Epidermal melanocyte (primary cell): ENCODE data around the gene DNAH11.
A peak's percentile ranks its signal among the peaks of the same experiment; 100 is the strongest.
"Not testable (repeated sequence)": the region's sequence is repeated elsewhere in the genome, so short reads cannot be mapped to it uniquely, and the experiment has no call there.

Experiments used
- DNase-seq: peaks from one replicate; pipeline ENCODE4 v3.0.0; 2011; ENCODE audit warnings: low spot score; ENCODE audit not compliant: insufficient read length

DNAH11 gene

DNA sequence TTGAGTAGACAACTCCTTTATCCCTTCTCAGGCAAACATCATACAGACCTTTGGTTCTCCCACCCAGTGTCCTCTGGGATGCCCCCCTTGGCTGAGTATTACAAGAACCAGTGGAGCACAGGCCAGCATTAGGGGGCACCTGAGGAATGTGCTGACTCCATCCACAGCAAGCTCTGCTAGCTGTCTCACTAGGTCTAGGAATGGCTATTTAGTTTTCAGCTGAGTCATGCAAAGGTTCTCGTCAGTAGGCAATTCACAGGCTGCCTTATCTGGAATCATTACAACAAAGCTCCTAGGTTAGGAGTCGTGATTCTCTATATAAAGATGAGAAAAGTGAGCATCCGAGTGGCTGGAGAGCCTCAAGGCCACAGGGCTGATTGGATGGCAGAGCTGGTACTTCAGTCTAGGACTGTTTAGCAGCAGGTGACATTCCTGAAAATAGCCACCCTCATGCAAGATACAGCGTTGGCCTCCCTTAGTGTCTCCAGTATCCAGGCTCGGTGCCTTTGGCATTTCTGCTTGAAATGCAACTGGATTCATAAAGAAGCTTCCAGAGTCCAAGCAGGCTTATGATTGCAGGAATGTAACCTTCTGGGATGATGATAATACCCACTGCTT, 327.1 kb downstream of the DNAH11 start:
- no peak for DNase-seq

DNA sequence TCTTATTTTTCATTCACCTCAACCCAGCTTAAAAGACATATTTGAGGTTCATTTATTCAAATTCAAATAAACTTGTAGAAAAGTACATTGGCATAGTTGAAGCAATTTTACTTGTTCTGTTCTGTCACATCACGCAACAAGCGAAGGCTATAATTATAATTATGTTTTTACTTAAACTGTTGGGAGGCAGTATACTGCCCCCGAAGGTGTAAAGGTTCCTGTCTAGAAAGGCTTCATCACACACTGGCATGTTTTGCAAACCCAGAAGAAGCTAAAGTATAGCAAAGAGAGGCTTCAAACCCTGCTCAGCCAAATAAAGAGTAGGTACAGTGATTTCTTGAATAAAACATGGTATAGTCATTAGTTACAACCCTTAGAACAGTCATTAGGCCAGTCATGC, 340.2 kb downstream of the DNAH11 start:
- DNase-seq = no peak

DNA sequence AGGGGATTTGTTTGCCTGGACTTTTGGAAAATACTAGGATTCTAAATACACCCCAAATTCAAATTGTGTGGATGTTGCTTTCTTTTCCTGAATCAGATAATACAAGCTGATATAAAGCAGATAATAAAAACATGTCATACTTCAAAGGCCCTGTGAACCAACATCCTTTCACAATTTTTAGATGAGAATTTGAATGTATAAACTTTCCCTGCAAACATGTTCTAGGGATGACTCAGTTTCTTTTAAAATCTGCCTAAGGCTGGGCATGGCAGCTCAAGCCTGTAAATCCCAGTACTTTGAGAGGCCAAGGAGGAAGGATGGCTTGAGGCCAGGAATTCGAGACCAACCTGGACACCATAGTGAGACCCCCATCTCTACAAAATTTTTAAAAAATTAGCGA, 340.7 kb downstream of the DNAH11 start:
- DNase-seq = not testable (repeated sequence)

DNA sequence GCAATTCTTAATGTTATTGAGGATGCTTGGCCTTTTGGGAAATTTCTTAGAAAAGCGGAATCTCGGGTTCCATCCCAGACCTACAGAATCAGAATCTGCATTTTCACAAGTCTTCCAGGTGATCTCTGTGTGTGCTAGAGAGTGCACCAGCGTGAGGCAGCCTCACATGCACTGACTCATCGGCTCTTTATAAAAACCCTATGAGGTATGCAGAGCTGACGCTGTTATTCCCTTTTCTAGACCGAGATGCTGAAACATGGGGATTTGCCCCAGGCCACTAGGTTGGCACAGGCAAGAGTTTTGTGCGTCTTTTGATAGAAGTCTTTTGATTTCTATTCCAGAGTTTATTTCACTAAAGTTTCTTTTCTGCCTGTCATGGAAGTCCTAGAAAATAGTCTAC, 341.7 kb downstream of the DNAH11 start:
- DNase-seq = no peak

DNA sequence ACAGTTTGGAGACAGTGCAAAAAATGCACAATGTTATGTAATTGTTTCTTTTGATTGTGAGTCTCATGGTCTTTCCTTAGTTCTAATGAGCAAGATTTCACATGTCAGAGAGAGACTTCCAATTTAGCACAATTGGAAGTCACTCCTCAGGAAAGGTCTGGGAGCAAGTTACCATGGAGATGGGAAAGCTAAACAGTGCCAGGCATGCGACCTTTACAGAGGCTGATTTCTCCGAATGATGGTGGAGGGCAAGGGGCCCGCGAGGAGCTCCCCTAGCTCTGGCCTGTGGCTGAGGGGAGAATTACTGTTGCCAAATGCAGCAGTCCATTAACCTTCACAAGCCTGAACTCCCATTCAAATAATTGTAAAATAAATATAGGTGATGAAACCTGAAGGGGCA, 343.6 kb downstream of the DNAH11 start:
- no peak for DNase-seq

DNA sequence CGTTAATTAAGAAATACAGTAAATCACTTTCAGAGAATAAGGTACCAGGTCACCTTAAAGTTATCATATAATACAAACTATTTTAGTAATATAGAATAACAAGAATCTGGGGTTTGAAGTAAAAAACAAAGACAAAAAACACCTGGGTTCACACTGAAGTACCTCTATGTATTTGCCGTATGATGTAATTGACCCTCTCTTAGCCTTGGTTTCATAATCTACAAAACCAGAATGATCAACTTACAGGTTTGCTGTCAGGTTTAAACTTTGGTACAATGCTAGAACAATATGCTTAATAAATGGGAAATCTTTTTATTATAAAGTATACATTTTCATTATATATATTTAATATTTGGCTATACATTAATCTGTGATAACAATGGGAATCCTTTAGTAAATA, 344.5 kb downstream of the DNAH11 start:
- DNase-seq = no peak

DNA sequence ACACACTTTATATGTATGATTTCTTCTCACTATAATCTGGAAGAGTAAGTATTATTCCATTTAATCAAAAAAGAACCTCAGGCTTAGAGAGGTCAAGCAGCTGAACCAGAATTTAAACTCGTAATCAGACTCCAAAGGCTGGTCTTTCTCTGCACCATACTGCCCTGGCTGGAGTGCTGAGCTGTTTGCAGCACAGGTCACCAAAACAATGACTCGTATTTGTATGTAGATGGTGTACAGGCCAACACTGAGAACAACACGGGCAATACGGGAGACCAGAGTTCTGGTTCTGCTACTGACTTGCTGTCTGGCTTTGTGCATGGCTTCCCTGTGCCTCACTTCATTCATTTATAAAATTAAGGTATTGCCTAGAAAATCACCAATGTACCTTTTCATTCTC, 344.9 kb downstream of the DNAH11 start:
- DNase-seq = no peak

DNA sequence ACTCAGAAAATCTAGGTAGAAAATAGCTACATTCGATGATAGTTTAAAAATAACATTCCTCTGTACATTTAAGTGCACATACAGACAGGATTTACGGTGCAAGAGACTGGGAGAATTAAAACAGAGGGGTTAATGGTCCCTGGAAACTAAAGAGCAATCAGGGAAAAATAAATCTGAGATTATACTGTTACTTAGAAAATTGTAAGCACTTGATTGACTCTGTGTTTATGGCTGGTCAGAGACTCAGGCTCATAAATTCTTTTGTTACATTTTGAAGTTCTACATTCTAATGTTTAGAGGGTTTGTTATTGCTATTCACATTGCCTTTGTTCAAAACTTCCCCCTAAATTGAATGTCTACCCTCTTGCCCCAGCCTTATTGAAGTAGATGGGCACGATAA, 348.5 kb downstream of the DNAH11 start:
- DNase-seq = no peak

DNA sequence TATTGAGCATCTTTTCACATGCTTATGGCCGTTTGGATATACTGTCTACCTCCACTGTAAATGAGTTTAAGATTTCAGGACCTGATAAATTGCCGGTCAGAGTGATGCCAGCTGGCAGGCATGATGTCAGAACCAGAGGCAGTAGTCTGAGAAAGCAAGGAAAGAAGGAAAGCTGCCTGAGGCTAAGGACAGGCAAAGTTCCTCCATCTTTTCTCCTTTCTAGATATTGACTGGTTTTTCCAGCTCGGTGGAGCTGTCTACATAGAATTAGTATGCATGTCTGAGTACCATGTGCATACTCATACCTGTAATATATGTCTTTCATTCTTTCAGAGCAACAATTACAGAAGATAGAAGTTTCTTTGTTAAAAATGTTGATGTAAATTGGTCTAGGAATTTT, 350.6 kb downstream of the DNAH11 start:
- no peak for DNase-seq

DNA sequence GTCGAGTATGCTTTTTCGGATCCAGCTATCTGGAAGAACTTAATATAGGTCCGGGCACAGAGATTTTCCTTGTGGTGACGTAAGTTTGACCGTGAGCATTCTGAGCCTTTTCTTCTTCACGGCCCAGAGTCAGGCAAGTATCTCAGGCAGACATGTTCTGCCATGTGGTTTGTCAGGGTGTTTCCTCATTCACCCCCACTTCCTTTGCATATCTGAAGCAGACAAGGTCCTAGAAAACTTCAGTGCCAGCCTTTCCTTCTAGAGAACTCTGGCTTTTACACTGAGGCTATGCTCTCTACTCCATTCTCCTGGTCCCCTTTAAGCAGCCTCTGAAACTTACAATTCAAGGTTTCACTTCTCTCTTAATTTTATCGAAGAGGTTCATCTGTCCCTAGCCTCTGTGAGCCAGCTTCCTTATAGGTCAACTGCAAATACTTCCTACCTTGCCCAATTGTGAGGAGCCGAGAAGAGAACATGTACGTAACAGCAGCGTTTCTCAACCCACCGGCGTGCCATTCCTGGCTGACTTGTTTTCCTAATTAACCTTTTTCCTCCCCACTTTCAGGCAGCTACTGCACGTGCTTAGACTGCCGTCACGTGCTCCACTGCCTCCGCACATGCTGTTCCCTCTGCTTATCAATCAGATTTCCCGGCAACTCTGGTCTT, 355.6 kb downstream of the DNAH11 start:
- no peak for DNase-seq

DNA sequence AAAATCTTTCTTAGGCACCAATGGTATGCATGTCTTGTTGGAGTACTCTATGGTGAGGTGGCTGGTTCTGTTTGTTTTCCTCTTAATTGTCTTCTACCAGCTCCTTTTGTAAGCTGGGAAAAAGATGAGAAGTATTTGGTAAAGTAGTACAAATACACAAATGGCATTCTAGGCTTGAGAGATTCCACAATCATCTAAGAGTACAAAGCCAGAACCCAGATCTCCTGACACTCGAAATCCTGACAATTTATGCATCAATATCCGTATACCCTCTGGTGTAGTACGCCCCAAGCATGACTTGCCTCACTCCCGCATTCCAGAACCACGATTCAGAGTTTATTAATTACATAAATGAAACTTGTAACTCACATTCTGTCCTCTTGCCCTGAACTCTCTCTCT, 359.4 kb downstream of the DNAH11 start:
- DNase-seq = no peak

DNA sequence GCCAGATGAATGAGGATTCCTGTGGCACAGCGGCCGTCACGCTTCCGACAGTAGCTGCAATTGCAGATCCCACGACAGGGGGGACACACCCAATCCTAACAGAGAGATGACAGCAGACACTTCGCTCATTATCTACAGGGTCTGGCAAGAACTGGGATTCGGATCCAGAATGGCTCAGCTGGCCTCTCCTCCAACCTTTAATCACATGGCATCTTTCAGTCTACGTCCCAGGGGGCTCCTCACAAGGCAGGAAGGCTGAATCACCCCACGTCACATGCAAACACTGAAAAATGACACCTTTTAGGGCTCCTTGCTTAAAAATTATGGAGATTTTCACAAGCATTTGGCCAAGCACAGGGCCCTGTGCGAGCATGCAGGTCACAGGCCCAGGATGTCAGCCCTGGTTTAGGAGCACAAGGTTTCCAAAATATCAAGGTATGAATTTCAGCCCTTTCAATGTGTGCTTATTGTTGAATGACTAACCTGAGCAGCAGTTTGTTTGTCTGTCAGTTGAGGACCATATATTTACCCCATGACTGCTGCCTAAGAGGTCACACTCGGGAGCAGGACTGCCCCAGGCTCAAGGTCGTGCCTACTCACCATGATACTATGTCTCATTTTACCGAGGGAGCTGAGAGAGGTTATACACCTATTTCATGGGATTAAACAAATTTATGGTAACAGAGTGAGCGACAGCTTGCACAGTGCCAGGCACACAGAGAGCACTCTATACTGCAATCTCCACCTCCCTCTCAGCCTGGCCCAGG, 360.4 kb downstream of the DNAH11 start:
- DNase-seq = no peak

DNA sequence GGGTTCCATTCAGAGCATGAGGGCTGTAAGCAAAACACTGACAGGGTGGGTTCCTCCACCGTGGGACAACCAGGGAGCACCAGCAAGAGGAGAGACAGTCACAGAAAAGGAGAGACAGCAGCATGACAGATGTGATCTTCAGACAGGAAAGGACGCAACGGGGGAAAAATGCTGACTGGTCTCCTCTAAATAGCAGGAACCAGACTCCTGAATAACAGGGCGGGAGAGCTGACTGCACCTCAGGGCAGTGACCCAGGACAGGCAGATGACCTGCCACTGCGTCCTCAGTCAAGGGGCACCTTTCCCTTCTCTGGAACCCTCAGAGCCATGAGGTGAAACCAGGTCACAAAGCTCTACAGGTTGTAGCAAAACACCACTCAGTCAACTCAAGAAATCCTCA, 365.9 kb downstream of the DNAH11 start:
- no peak for DNase-seq

DNA sequence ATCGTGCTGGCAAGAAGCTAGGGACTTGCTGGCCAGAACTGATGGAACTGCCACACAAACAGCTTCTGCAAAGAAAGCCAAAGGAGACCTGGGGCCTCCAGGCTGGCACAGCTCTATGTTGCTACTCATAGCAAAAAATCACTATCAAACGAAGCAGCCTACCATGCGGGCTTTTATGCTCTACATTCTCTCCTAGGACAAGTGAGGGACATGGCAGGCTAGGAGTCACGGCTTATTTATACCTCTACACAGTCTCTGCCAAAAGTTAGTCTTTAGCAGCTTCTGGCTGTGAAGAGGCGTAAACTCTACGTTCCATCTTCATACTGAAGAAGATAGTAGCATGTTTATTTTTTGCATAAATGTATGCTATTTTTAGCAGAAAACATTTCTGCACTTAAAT, 367.4 kb downstream of the DNAH11 start:
- no peak for DNase-seq

DNA sequence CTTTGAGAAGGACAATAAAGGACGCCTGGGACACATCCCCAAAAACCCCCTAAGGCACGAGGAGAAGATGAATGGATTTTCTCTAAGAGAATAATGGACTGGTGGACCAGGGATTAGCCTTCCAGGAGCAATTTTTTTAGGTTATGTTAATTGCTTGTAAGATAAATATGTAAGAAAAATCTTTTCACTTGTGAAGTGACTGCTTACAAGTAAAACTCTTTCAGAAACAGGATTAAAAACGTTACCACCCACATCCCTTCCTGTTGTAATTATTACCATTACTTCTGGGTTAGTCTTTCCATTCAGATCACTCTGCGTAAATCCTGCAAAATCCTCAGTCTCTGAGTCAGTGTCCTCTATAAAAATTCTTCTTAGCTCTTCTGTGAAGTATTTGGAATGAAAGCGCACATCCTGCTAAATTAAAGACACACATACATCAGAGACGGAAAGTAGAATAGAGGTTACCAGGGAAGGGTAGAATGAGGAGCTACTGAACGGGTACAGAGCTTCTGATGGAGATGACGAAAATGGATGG, 368.6 kb downstream of the DNAH11 start:
- DNase-seq = no peak

DNA sequence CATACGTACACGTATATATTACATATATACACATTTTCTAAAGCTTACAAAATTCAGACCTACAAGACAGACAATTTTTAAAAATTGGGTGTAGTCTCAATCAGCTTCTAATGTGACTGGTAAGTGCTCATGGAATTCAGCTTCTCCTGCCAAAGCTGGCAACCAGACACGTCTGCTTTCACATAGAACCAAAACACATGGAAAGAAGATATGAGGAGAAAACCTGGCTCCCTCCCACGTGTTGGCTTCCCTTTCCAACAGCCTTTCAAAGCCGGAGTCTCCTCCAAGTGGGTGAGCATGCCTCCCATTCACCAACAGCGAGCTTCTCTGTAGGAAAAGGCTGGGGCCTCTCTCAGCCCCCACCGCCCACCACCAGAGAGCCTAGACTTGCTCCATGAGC, 369.5 kb downstream of the DNAH11 start:
- peak; percentile 17 for DNase-seq

DNA sequence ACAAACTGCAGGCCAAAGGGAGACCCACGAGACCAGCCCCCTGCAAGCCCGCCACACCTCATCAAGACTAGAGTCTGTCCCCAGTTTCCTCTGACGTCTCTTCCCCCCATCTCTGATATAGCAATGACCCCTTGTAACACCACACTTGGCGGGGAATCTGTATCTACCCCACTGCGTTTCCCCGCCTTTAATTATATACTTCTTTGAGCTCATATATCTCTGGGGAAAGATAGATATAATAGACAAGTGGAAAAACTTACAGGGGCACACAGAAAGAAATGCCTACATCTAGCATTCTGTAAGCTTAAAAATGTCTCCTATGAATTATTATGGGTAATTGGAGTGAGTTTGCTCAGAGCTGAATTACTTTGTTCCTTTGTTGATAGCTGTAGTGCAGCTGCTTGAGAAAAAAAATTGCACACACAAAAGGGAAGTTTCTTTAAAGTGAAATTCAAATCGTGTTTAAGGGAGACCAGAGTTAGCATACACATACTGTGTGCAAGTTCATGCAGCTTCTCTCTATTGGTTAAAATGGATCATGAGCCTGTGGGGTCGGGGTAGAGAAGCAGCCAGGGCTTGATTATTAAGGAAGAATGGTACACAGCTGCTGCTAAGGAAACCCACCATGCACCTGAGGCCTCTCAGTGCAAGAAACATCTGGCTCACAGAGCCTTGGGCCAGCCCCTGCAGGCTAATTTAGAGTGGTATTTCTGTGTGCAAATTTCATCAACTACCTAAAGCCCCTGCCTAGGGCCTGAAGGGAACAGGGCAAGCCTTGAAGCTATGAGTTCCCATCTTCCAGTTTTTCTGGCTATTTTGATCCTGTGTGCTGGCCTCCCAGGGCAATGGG, 370.3 kb downstream of the DNAH11 start:
- no peak for DNase-seq

DNA sequence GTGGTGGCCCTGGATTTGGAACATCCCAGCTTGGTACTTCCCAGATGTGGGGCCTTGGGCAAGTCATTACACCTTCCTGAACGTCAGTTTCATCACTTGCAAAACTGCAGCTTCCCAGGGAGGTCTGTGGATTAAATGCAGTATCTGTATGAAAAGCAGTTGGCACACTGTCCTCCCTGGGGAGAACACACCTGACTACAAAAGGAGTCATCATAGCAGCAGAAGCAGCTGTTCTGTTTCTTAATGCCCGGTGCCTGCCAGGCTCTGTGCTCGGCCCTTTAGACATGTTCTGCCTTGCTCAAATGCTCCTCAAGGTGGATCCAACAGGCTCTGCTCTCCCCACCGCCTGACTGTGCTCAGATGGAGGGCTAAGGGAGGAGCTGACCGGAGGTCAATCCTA, 371.8 kb downstream of the DNAH11 start:
- DNase-seq = no peak

DNA sequence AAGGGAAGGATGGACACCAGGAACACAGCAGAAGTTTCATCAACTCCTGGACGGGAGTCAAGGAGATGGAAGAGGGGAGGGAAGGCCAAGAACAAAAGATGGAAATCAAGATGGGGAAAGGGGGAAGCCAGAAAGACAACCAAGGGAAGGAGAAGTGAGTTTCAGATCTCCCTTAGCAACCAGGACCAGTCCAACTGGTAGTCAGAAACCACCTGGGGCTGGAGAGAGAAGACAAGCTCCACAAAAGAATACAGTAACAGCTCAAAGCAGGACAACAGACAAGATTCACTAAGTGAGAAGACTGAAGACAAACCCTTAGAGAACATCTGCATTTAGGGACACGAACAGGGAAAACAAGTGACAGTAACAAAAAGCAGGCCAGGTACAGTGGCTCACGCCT, 372.3 kb downstream of the DNAH11 start:
- no peak for DNase-seq

DNA sequence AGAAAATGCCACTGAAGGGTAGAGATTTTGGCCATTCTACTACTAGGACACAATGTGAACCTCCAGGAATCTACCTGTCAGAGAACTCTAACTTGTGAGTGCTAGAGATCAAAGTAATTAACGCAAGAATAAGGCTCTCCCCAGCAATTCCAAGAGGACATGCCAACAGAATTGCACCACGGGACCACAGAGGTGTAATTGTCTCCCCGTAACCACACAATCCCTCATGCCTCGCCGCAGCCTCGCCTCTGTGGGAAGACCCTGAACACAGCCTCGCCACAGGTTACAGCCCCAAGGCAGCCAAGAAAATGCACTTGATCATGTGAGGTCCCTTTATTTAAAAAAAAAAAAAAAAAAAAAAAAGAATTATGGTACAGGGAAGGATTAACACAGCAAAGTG, 373.3 kb downstream of the DNAH11 start:
- no peak for DNase-seq

DNA sequence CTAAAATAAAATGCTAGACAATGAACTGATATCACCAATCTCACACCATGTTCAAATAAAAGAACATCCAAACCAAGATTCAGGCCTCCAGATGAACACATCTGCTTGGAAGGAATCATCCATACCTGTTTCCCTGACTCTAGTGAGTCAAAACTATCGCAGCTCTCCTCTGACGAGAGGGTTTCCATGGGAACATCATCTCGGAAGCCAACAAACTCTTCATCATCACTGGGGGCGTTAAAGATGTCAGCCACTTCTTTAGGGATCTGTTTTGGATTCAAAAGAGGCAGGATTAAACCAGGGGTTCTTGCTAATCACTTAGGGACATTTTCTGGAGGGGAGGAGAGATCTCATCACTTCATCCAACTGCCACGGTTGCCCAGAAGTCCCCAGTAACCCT, 373.8 kb downstream of the DNAH11 start:
- no peak for DNase-seq

DNA sequence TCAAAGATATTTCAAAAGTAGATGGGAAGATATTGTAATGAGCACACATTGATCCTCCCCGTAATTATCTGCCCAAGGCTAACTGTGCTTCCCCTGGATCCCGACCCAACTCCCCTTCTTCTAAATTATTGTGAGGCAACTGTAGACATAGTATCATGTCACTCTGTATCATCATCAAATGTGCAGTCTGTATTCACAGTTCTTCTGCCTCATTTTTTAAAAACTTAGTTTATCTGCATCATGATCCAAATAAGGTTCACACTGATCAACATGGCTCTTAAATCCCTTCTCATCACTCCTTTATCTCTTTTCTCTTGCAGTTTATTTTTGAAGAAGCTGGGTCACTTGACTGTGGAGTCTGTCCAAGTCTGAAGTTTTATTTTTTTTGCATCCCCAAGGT, 375.4 kb downstream of the DNAH11 start:
- no peak for DNase-seq
